Vagina (tissue), 2 donors: ENCODE data around the gene RCAN3. TPM values are rescaled to one million over a fixed set of nuclear protein-coding genes. Genes with fewer than 3 reads are reported as not detected.

Experiments used
- DNase-seq, 2 donors: peaks; one replicate each; pipeline ENCODE4 v3.0.0-alpha.2; 2017; ENCODE audit errors: extremely low spot score in 2 of 2
- H3K27ac ChIP-seq: fragments of 200-600 bp; sonication (generic); one replicate; pipeline ENCODE4 v1.5.1; 2019
- H3K27me3 ChIP-seq: fragments of 200-600 bp; sonication (generic); one replicate; pipeline ENCODE4 v1.5.1; 2019
- H3K36me3 ChIP-seq, 2 donors: fragments of 200-600 bp; sonication (generic); one replicate each; pipeline ENCODE4 v1.5.1; 2017 to 2019
- H3K4me1 ChIP-seq: fragments of 200-600 bp; sonication (generic); one replicate; pipeline ENCODE4 v1.5.1; 2019
- H3K4me3 ChIP-seq, 2 donors: fragments of 200-600 bp; sonication (generic); 1 replicate in 1 of 2; 2 replicates in 1 of 2; pipeline ENCODE4 v1.5.1; 2016 to 2019
- H3K9me3 ChIP-seq: fragments of 200-600 bp; sonication (generic); one replicate; pipeline ENCODE4 v1.5.1; 2019
- CTCF ChIP-seq, 3 experiments: fragments of 450-650 bp in 2 of 3; fragments of 200-600 bp in 1 of 3; sonication (generic) in 1 of 3; IDR thresholded peaks; one replicate each; pipeline ENCODE4 v1.5.1; 2017 to 2019; ENCODE audit warnings: antibody characterized with exemption in 3 of 3, mild to moderate bottlenecking in 2 of 3, moderate library complexity in 2 of 3
- POLR2A ChIP-seq, 2 donors: fragments of 450-650 bp; IDR thresholded peaks; one replicate each; pipeline ENCODE4 v1.6.1; 2017; ENCODE audit warnings: antibody characterized with exemption in 2 of 2, mild to moderate bottlenecking in 2 of 2, moderate library complexity in 2 of 2
- POLR2AphosphoS5 ChIP-seq, 2 donors: sonication (generic); formaldehyde crosslinking; IDR thresholded peaks; one replicate each; pipeline ENCODE4 v1.9.0; 2017; ENCODE audit warnings: antibody characterized with exemption in 2 of 2, mild to moderate bottlenecking in 2 of 2, low read depth in 1 of 2; ENCODE audit not compliant: insufficient read depth in 1 of 2
- intact Hi-C: fragments of 100-400 bp; cut with DNase I; formaldehyde crosslinking; loops from one replicate; pipeline ENCODE4 v1.15.1; 2023
- total RNA-seq: library from RNA; depleted of rRNA; stranded (reverse); fragments of >200 nt; gene quantifications from one replicate; pipeline ENCODE4 v1.2.3, GENCODE V29; 2016

Gene RCAN3
- total RNA-seq, 1 donor from 2014 or later, result 11.3 TPM

GRCh38 chr1:24562625-24563024 lies 60.0 kb downstream of the RCAN3 start:
- no peak for DNase-seq
- Histone ChIP-seq H3K36me3 (no peaks in the 10 kb centered on the region), H3K27ac (no peak overlapping the region), H3K4me1 (no peaks in the 10 kb centered on the region), H3K27me3 (no peaks in the 10 kb centered on the region), H3K4me3 (no peak overlapping the region), H3K9me3 (no peaks in the 10 kb centered on the region)
- intact Hi-C loops, result no loop called here
- no peak for TF ChIP-seq POLR2A (IDR thresholded peaks at IDR 0.05)

GRCh38 chr1:24564695-24565094 lies 62.1 kb downstream of the RCAN3 start:
- Histone ChIP-seq H3K9me3 (no peaks in the 10 kb centered on the region), H3K4me3 (no peak overlapping the region), H3K27me3 (no peaks in the 10 kb centered on the region), H3K27ac (no peak overlapping the region), H3K36me3 (no peaks in the 10 kb centered on the region), H3K4me1 (no peaks in the 10 kb centered on the region)
- TF ChIP-seq CTCF (IDR thresholded peaks at IDR 0.05) (no peak), POLR2AphosphoS5 (IDR thresholded peaks at IDR 0.05; ENCODE audit: insufficient read depth in 1 of 2, low read depth in 1 of 2) (no peak), POLR2A (IDR thresholded peaks at IDR 0.05) (no peak)
- DNase-seq, result no peak
- intact Hi-C loops, result no loop called here

GRCh38 chr1:24566236-24566867 lies 63.7 kb downstream of the RCAN3 start:
- Histone ChIP-seq H3K4me3 (no peak overlapping the region), H3K36me3 (no peaks in the 10 kb centered on the region), H3K9me3 (no peaks in the 10 kb centered on the region), H3K4me1 (no peaks in the 10 kb centered on the region), H3K27ac (no peak overlapping the region), H3K27me3 (no peaks in the 10 kb centered on the region)
- no peak for DNase-seq
- TF ChIP-seq CTCF (IDR thresholded peaks at IDR 0.05), result no peak
- intact Hi-C loops, result no loop called here

- DNase-seq, result no peak
- Histone ChIP-seq H3K4me1 (no peaks in the 10 kb centered on the region), H3K4me3 (no peak overlapping the region), H3K27me3 (no peaks in the 10 kb centered on the region), H3K27ac (no peak overlapping the region), H3K9me3 (no peaks in the 10 kb centered on the region), H3K36me3 (no peaks in the 10 kb centered on the region)
- TF ChIP-seq POLR2AphosphoS5 (IDR thresholded peaks at IDR 0.05; ENCODE audit: insufficient read depth in 1 of 2, low read depth in 1 of 2) (no peak), CTCF (IDR thresholded peaks at IDR 0.05) (no peak), POLR2A (IDR thresholded peaks at IDR 0.05) (no peak)
- intact Hi-C loops, result no loop called here
Observed at GRCh38 chr1:24567792-24568388, 65.3 kb downstream of the RCAN3 start.

GRCh38 chr1:24568475-24568874 lies 65.8 kb downstream of the RCAN3 start:
- Histone ChIP-seq H3K36me3 (no peaks in the 10 kb centered on the region), H3K9me3 (no peaks in the 10 kb centered on the region), H3K4me1 (no peaks in the 10 kb centered on the region), H3K27me3 (no peaks in the 10 kb centered on the region), H3K4me3 (no peak overlapping the region), H3K27ac (no peak overlapping the region)
- intact Hi-C loops, result no loop called here
- TF ChIP-seq POLR2AphosphoS5 (IDR thresholded peaks at IDR 0.05; ENCODE audit: insufficient read depth in 1 of 2, low read depth in 1 of 2), result no peak
- TF ChIP-seq POLR2A (IDR thresholded peaks at IDR 0.05), result no peak
- no peak for TF ChIP-seq CTCF (IDR thresholded peaks at IDR 0.05)
- DNase-seq, result no peak
